Testis (tissue), 3 donors: ENCODE results near the gene OIP5. TPM values are rescaled to one million over a fixed set of nuclear protein-coding genes. Genes with fewer than 3 reads are reported as not detected.

Experiments
- DNase-seq: peaks from one replicate; pipeline ENCODE4 v3.0.0-alpha.2; 2019
- H3K27ac ChIP-seq, 2 donors: fragments of 200-600 bp; sonication (generic); one replicate each; pipeline ENCODE4 v1.5.1; 2019
- H3K27me3 ChIP-seq: fragments of 200-600 bp; sonication (generic); one replicate; pipeline ENCODE4 v1.5.1; 2019
- H3K36me3 ChIP-seq: fragments of 200-600 bp; sonication (generic); one replicate; pipeline ENCODE4 v1.5.1; 2017; ENCODE audit warnings: low read depth; ENCODE audit errors: missing control alignments
- H3K4me1 ChIP-seq: fragments of 200-600 bp; sonication (generic); one replicate; pipeline ENCODE4 v1.5.1; 2019
- H3K4me3 ChIP-seq, 2 donors: fragments of 200-600 bp; sonication (generic); one replicate each; pipeline ENCODE4 v1.5.1; 2017 to 2019
- H3K9me3 ChIP-seq: fragments of 200-600 bp; sonication (generic); one replicate; pipeline ENCODE4 v1.5.1; 2017
- CTCF ChIP-seq, 3 experiments: fragments of 450-650 bp in 2 of 3; fragments of 200-600 bp in 1 of 3; sonication (generic) in 1 of 3; IDR thresholded peaks; one replicate each; pipeline ENCODE4 v1.5.1; 2016 to 2019; ENCODE audit warnings: antibody characterized with exemption in 3 of 3, mild to moderate bottlenecking in 2 of 3, moderate library complexity in 1 of 3
- POLR2A ChIP-seq: fragments of 450-650 bp; IDR thresholded peaks from one replicate; pipeline ENCODE4 v1.6.1; 2017; ENCODE audit warnings: antibody characterized with exemption, mild to moderate bottlenecking, moderate library complexity
- WGBS, 2 donors: methylation state at CpG; one replicate each; pipeline ENCODE4 v1.1.5; 2018; 5-methylcytosine and 5-hydroxymethylcytosine counted together
- intact Hi-C: fragments of 100-400 bp; cut with DNase I; formaldehyde crosslinking; loops from one replicate; pipeline ENCODE4 v1.15.1; 2023; ENCODE audit warnings: low total_unique reads
- polyA plus RNA-seq: library from polyadenylated mRNA; stranded (reverse); fragments of 350-450 nt; fragmentation: Illumina TruSeq; extraction: RNeasy Lipid Tissue Mini Kit (QIAGEN cat#74804); gene quantifications from one replicate; pipeline ENCODE4 v1.2.3, GENCODE V29; 2014; ENCODE audit warnings: low read depth, low replicate concordance; ENCODE audit not compliant: insufficient read depth
- total RNA-seq, 2 donors: library from RNA; depleted of rRNA; stranded (reverse); fragments of >200 nt; gene quantifications; one replicate each; pipeline ENCODE4 v1.2.3, GENCODE V29; 2016

OIP5 gene
- total and polyA plus RNA-seq, 3 donors from 2014 or later = 21.2 to 44.8 (median 22.1) TPM

GRCh38 chr15:41292521-41292920, 39.9 kb downstream of the OIP5 start:
- H3K9me3 ChIP-seq = no peaks in the 10 kb centered on the region
- H3K36me3 ChIP-seq = no peaks in the 10 kb centered on the region
- H3K27me3 ChIP-seq = no peaks in the 10 kb centered on the region
- TF ChIP-seq POLR2A = no peak
- TF ChIP-seq CTCF (IDR thresholded peaks at IDR 0.05) = no peak
- no peak for DNase-seq
- H3K27ac ChIP-seq = no peak overlapping the region
- WGBS, 2 donors = 62 to 63% methylated on average over 1 of the region's 1 CpG
- H3K4me1 ChIP-seq = no peaks in the 10 kb centered on the region
- no peak overlapping the region for H3K4me3 ChIP-seq
- intact Hi-C loops = no loop called here

GRCh38 chr15:41291065-41291631, 41.2 kb downstream of the OIP5 start:
- no peak overlapping the region for H3K27ac ChIP-seq
- 89 to 95% methylated on average over 9 of the region's 9 CpGs for WGBS, 2 donors
- TF ChIP-seq POLR2A (no peak), CTCF (IDR thresholded peaks at IDR 0.05) (no peak)
- no peak for DNase-seq
- H3K27me3 ChIP-seq = no peaks in the 10 kb centered on the region
- no peaks in the 10 kb centered on the region for H3K36me3 ChIP-seq
- H3K4me3 ChIP-seq = no peak overlapping the region
- no peaks in the 10 kb centered on the region for H3K9me3 ChIP-seq
- no peaks in the 10 kb centered on the region for H3K4me1 ChIP-seq
- intact Hi-C loops = no loop called here

- Histone ChIP-seq H3K27me3 (no peaks in the 10 kb centered on the region), H3K4me1 (peaks cover 3% of the 10 kb centered on the region), H3K9me3 (no peaks in the 10 kb centered on the region), H3K27ac (no peak overlapping the region), H3K36me3 (no peaks in the 10 kb centered on the region), H3K4me3 (no peak overlapping the region)
- TF ChIP-seq CTCF (IDR thresholded peaks at IDR 0.05) (no peak), POLR2A (no peak)
- DNase-seq = no peak
- intact Hi-C loops = no loop called here
- 88 to 94% methylated on average over 2 of the region's 2 CpGs for WGBS, 2 donors
Measured at GRCh38 chr15:41289953-41290352, 42.4 kb downstream of the OIP5 start.

- 70 to 92% methylated on average over 1 of the region's 1 CpG for WGBS, 2 donors
- TF ChIP-seq CTCF (IDR thresholded peaks at IDR 0.05) = no peak
- no peak for TF ChIP-seq POLR2A
- no peak overlapping the region for H3K4me3 ChIP-seq
- no peaks in the 10 kb centered on the region for H3K36me3 ChIP-seq
- intact Hi-C loops = no loop called here
- no peak overlapping the region for H3K27ac ChIP-seq
- peaks cover 3% of the 10 kb centered on the region for H3K4me1 ChIP-seq
- no peaks in the 10 kb centered on the region for H3K27me3 ChIP-seq
- no peak for DNase-seq
- H3K9me3 ChIP-seq = no peaks in the 10 kb centered on the region
Measured at GRCh38 chr15:41288464-41288863, 43.9 kb downstream of the OIP5 start.

GRCh38 chr15:41286665-41287333, 45.6 kb downstream of the OIP5 start:
- Histone ChIP-seq H3K4me3 (no peak overlapping the region), H3K27me3 (no peaks in the 10 kb centered on the region), H3K27ac (no peak overlapping the region), H3K9me3 (no peaks in the 10 kb centered on the region), H3K36me3 (no peaks in the 10 kb centered on the region), H3K4me1 (peaks cover 3% of the 10 kb centered on the region)
- WGBS, 2 donors = 94 to 95% methylated on average over 6 of the region's 6 CpGs
- TF ChIP-seq CTCF (IDR thresholded peaks at IDR 0.05) (no peak), POLR2A (no peak)
- no peak for DNase-seq
- intact Hi-C loops = no loop called here
